HepG2 (cell line): Measurements from ENCODE around the gene LRBA. TPM values are rescaled to one million over a fixed set of nuclear protein-coding genes. Genes with fewer than 3 reads are reported as not detected.
A peak's percentile ranks its signal among the peaks of the same experiment; 100 is the strongest.

Source experiments
- BHLHE40 ChIP-seq: IDR thresholded peaks from 2 replicates; pipeline ENCODE4 v1.6.1; 2011; ENCODE audit warnings: low read length, improper control_type of control experiment
- HES4 ChIP-seq: sonication (generic); formaldehyde crosslinking; IDR thresholded peaks from 2 replicates; pipeline ENCODE4 v1.9.0; 2021; ENCODE audit warnings: mild to moderate bottlenecking, missing genetic modification reagents, borderline replicate concordance
- LCORL ChIP-seq, 2 experiments: fragments of 450-650 bp in 1 of 2; sonication (generic) in 1 of 2; formaldehyde crosslinking in 1 of 2; IDR thresholded peaks; 2 replicates each; pipeline versions ENCODE4 v1.5.0 to v1.6.1; 2017 to 2020; ENCODE audit warnings: antibody characterized with exemption in 1 of 2, missing genetic modification reagents in 1 of 2
- MAFK ChIP-seq, 2 experiments: IDR thresholded peaks in 1 of 2; conservative IDR thresholded peaks in 1 of 2; 2 replicates each; pipeline ENCODE4 v1.6.1; 2011; ENCODE audit warnings: improper control_type of control experiment in 2 of 2, low read length in 2 of 2
- PCBP1 ChIP-seq: fragments of 200-400 bp; formaldehyde crosslinking; IDR thresholded peaks from 2 replicates; pipeline ENCODE4 v1.6.1; 2017; ENCODE audit warnings: mild to moderate bottlenecking, low read depth, low read length, borderline replicate concordance
- SAP130 ChIP-seq: IDR thresholded peaks from 2 replicates; pipeline ENCODE4 v1.6.1; 2016; ENCODE audit warnings: low read depth
- SMAD3 ChIP-seq: sonication (generic); formaldehyde crosslinking; IDR thresholded peaks from 2 replicates; pipeline ENCODE4 v1.4.0; 2020; ENCODE audit warnings: missing genetic modification reagents
- TGIF2 ChIP-seq: IDR thresholded peaks from 2 replicates; pipeline ENCODE4 v1.6.1; 2016; ENCODE audit warnings: control low read depth, missing compliant biosample characterization
- ZMYM2 ChIP-seq: sonication (generic); formaldehyde crosslinking; IDR thresholded peaks from 2 replicates; pipeline ENCODE4 v1.8.0; 2022; ENCODE audit warnings: mild to moderate bottlenecking, missing genetic modification reagents
- ZNF543 ChIP-seq: sonication (generic); formaldehyde crosslinking; IDR thresholded peaks from 2 replicates; pipeline ENCODE4 v1.4.0; 2020; ENCODE audit warnings: mild to moderate bottlenecking, missing genetic modification reagents
- ZNF746 ChIP-seq: sonication (generic); formaldehyde crosslinking; IDR thresholded peaks from 2 replicates; pipeline ENCODE4 v1.8.0; 2022; ENCODE audit warnings: mild to moderate bottlenecking, missing genetic modification reagents
- ZSCAN9 ChIP-seq: IDR thresholded peaks from 2 replicates; pipeline ENCODE4 v1.6.1; 2016; ENCODE audit warnings: borderline replicate concordance
- polyA plus RNA-seq, 8 experiments: library from polyadenylated mRNA; depleted of rRNA in 3 of 8; stranded (reverse) in 7 of 8; unstranded in 1 of 8; fragments of >200 nt; fragmentation: Illumina TruSeq in 4 of 8; extraction: Trizol in 4 of 8; gene quantifications; 2 replicates each; pipeline versions ENCODE4 v1.2.1 to v1.2.3, GENCODE V29; 2011 to 2016; ENCODE audit warnings: low read depth in 4 of 8, missing spikeins in 1 of 8, mixed read lengths in 1 of 8; ENCODE audit not compliant: insufficient read depth in 1 of 8
- total RNA-seq, 5 experiments: library from RNA; depleted of rRNA; stranded (reverse); fragments of >200 nt; fragmentation: Illumina TruSeq; extraction: Trizol; gene quantifications; 2 replicates each; pipeline ENCODE4 v1.2.3, GENCODE V29; 2016; ENCODE audit warnings: low read depth in 1 of 5
- TF ChIP-seq, protein P1 (sequence below): sonication (generic); formaldehyde crosslinking; IDR thresholded peaks from 2 replicates; pipeline ENCODE4 v1.4.0; 2020; ENCODE audit warnings: low read depth, missing genetic modification reagents
- TF ChIP-seq, protein P2 (sequence below): sonication (generic); formaldehyde crosslinking; IDR thresholded peaks from 2 replicates; pipeline ENCODE4 v1.9.0; 2021; ENCODE audit warnings: missing genetic modification reagents, borderline replicate concordance
- TF ChIP-seq, protein P3 (sequence below): sonication (generic); formaldehyde crosslinking; IDR thresholded peaks from 2 replicates; pipeline ENCODE4 v1.8.1; 2023; ENCODE audit warnings: mild to moderate bottlenecking, inconsistent platforms, moderate library complexity, missing genetic modification reagents, borderline replicate concordance
- TF ChIP-seq, protein P4 (sequence below): sonication (generic); formaldehyde crosslinking; IDR thresholded peaks from 2 replicates; pipeline ENCODE4 v1.4.0; 2020; ENCODE audit warnings: missing genetic modification reagents
- TF ChIP-seq, protein P5 (sequence below): IDR thresholded peaks from 2 replicates; pipeline ENCODE4 v1.6.1; 2012; ENCODE audit warnings: inconsistent platforms

LRBA gene
- total and polyA plus RNA-seq, 2 of the 13 experiments (the other 11 are each of a cell fraction or from before 2014, with no cell fraction given), result 21.0 to 37.2 TPM

DNA sequence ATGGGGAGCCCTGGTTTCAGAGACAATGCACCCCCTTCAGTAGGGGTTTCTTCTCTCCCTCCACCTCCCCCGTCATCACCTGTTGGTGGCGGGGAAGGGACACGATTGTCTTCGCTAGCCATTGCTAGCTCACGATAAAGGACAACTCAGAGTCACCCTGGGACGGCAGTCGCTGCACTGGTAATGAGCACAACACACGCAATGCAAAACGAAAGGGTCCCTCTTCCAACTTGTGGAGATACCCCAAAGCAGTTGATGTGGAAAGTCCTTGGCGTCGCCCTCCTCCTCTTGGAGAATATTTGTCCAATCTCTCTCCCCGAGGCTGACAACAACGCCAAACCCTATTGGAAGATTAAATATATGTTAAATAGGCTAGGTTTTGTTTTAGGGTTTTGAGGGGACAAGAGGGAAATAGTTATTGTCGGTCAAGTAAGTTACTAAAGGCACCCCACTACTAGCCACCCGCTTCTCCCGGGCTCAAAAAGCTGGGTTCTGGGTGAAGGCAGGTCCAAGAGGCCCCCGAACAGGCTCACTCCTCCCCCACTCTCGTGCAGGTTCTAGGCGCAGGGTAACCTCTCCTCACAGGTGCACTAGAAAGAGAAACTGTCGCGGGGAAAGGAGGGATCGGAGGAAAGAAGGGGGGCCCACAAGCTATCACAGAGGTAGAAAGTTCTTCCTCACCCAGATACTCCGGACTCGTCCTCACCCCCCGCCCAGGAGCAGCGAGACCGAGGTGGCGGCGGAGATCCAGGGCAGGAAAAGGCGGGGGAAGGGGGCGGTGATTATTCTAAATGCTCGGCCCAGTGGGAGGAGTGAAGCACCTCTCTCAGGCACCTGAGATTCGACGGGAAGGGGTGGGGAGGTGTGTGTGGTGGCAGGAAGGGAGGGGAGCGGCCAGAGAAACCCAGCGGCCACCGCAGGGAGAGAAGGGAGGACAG lies at the start of gene LRBA (continued):
- TF ChIP-seq PCBP1, result peak; percentile 65; the same call in 1 of the 2 replicates
- TF ChIP-seq, protein P1, sequence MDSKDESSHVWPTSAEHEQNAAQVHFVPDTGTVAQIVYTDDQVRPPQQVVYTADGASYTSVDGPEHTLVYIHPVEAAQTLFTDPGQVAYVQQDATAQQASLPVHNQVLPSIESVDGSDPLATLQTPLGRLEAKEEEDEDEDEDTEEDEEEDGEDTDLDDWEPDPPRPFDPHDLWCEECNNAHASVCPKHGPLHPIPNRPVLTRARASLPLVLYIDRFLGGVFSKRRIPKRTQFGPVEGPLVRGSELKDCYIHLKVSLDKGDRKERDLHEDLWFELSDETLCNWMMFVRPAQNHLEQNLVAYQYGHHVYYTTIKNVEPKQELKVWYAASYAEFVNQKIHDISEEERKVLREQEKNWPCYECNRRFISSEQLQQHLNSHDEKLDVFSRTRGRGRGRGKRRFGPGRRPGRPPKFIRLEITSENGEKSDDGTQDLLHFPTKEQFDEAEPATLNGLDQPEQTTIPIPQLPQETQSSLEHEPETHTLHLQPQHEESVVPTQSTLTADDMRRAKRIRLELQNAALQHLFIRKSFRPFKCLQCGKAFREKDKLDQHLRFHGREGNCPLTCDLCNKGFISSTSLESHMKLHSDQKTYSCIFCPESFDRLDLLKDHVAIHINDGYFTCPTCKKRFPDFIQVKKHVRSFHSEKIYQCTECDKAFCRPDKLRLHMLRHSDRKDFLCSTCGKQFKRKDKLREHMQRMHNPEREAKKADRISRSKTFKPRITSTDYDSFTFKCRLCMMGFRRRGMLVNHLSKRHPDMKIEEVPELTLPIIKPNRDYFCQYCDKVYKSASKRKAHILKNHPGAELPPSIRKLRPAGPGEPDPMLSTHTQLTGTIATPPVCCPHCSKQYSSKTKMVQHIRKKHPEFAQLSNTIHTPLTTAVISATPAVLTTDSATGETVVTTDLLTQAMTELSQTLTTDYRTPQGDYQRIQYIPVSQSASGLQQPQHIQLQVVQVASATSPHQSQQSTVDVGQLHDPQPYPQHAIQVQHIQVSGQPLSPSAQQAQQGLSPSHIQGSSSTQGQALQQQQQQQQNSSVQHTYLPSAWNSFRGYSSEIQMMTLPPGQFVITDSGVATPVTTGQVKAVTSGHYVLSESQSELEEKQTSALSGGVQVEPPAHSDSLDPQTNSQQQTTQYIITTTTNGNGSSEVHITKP (CRISPR knock-in tag), result peak; percentile 69
- peak; percentile 59; the same call in 1 of the 2 replicates for TF ChIP-seq ZMYM2 (CRISPR knock-in tag)
- TF ChIP-seq, protein P2, sequence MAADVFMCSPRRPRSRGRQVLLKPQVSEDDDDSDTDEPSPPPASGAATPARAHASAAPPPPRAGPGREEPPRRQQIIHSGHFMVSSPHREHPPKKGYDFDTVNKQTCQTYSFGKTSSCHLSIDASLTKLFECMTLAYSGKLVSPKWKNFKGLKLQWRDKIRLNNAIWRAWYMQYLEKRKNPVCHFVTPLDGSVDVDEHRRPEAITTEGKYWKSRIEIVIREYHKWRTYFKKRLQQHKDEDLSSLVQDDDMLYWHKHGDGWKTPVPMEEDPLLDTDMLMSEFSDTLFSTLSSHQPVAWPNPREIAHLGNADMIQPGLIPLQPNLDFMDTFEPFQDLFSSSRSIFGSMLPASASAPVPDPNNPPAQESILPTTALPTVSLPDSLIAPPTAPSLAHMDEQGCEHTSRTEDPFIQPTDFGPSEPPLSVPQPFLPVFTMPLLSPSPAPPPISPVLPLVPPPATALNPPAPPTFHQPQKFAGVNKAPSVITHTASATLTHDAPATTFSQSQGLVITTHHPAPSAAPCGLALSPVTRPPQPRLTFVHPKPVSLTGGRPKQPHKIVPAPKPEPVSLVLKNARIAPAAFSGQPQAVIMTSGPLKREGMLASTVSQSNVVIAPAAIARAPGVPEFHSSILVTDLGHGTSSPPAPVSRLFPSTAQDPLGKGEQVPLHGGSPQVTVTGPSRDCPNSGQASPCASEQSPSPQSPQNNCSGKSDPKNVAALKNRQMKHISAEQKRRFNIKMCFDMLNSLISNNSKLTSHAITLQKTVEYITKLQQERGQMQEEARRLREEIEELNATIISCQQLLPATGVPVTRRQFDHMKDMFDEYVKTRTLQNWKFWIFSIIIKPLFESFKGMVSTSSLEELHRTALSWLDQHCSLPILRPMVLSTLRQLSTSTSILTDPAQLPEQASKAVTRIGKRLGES, result no peak
- TF ChIP-seq ZNF543 (CRISPR knock-in tag), result no peak
- peak; percentile 50; the same call in 1 of the 2 replicates for TF ChIP-seq TGIF2 (CRISPR knock-in tag)
- TF ChIP-seq, protein P3, sequence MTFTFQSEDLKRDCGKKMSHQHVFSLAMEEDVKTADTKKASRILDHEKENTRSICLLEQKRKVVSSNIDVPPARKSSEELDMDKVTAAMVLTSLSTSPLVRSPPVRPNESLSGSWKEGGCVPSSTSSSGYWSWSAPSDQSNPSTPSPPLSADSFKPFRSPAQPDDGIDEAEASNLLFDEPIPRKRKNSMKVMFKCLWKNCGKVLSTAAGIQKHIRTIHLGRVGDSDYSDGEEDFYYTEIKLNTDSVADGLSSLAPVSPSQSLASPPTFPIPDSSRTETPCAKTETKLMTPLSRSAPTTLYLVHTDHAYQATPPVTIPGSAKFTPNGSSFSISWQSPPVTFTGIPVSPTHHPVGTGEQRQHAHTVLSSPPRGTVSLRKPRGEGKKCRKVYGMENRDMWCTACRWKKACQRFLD (CRISPR knock-in tag), result no peak
- TF ChIP-seq BHLHE40, result peak; percentile 57; the same call in 1 of the 2 replicates
- TF ChIP-seq, protein P4, sequence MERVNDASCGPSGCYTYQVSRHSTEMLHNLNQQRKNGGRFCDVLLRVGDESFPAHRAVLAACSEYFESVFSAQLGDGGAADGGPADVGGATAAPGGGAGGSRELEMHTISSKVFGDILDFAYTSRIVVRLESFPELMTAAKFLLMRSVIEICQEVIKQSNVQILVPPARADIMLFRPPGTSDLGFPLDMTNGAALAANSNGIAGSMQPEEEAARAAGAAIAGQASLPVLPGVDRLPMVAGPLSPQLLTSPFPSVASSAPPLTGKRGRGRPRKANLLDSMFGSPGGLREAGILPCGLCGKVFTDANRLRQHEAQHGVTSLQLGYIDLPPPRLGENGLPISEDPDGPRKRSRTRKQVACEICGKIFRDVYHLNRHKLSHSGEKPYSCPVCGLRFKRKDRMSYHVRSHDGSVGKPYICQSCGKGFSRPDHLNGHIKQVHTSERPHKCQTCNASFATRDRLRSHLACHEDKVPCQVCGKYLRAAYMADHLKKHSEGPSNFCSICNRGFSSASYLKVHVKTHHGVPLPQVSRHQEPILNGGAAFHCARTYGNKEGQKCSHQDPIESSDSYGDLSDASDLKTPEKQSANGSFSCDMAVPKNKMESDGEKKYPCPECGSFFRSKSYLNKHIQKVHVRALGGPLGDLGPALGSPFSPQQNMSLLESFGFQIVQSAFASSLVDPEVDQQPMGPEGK (CRISPR knock-in tag), result peak; percentile 37
- peak; percentile 3; the same call in 1 of the 2 replicates for TF ChIP-seq SMAD3
- TF ChIP-seq, protein P5, sequence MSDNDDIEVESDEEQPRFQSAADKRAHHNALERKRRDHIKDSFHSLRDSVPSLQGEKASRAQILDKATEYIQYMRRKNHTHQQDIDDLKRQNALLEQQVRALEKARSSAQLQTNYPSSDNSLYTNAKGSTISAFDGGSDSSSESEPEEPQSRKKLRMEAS, result no peak
- TF ChIP-seq LCORL (IDR thresholded peaks at IDR 0.05), result no peak
- TF ChIP-seq LCORL (CRISPR knock-in tag; IDR thresholded peaks at IDR 0.05), result peak; percentile 26
- peak; percentile 47; the same call in 1 of the 2 replicates for TF ChIP-seq SAP130
- no peak for TF ChIP-seq HES4 (CRISPR knock-in tag)
- no peak; the same call in 1 of the 2 replicates for TF ChIP-seq ZNF746 (CRISPR knock-in tag)
- TF ChIP-seq MAFK (conservative IDR thresholded peaks at IDR 0.05 in 1 of 2, IDR thresholded peaks at IDR 0.05 in 1 of 2; ENCODE audit: low read length in 2 of 2), result no peak
- TF ChIP-seq ZSCAN9 (CRISPR knock-in tag), result 0 out of 2 replicates have a peak, but pooled peaks have one; percentile 18
